Hair follicular keratinocyte (primary cell): ENCODE measurements around the gene TNFSF4. TPM values are rescaled to one million over a fixed set of nuclear protein-coding genes. Genes with fewer than 3 reads are reported as not detected.

Source experiments
- total RNA-seq: library from RNA; depleted of rRNA; stranded (reverse); fragments of >200 nt; gene quantifications from 2 replicates; pipeline ENCODE4 v1.2.3, GENCODE V29; 2015

The TNFSF4 gene
- total RNA-seq, result 0.15 and 0.62 TPM in 2 replicates

GRCh38 chr1:173206816-173207568, at the start of gene TNFSF4:
Gene TNFSF4 (minus strand): TSS chr1:173207331. CDS start chr1:173207176, 155 bp downstream.

Other genes starting within 250 kb of the TNFSF4 start
- gene TNFSF18, start 156.4 kb downstream of the TNFSF4 start, total RNA-seq, result 0.04 TPM in 1 of 2 replicates, not detected in the other